MV-4-11 (cell line): ENCODE results near the gene ROCK1.

Source experiments
- DNase-seq: peaks from one replicate; lab custom pipeline; 2025; lab: John Stamatoyannopoulos, UW

The ROCK1 gene

DNA sequence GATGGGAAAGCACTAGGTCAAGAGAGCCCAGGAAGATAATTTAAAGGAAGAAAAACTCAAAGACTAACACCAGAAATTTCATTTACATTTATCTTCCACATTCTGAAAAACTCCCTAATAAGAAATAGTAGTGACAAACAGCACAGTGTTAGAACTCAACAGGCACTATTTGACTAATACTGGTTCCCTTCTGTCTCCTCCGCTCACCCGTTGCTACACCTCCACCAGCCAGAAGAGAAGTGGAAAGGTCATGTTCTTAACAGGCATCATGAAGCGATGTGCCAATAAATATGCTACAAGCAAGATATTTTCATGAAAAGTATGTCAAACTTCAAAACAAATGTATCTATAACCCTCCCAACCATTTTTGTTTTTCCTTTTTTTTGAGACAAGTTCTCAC lies 5.7 kb downstream of the ROCK1 start:
- no peak for DNase-seq

DNA sequence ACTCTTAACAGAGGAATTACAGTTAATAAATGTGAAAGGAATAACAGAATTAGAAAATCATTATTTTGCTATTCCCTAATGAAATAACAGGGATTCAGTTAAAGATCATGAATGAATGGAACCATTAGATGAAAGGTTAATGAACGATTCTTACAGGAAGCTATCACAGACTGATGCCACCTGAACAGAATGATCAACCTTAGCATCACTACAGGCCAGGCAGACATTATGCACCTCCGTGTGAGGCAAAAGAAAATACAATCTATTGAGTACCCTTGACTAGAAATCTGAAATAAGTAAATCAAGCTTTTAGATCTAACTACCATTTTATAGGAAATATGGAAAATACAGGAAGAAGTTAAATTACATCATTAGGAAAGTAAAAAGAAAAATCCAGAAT lies 10.4 kb downstream of the ROCK1 start:
- no peak for DNase-seq

DNA sequence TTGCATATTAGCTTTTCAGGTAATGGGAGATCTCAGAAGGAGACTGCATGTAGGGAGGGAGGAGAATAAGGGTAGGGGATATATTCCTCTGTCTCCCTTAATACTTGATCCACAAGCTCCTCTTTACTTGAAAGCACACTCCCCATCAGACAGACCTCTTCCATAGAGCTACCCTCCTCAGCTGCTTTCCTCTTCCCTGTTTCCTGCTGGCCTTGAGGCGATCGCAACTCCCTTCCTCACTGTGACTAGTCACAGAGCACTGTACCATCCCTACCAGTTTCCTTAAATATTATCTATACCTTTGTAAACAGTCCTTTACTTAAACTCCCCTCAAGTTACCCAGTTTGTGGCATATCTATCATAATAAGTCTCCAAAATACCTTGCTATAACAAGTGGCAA lies 10.9 kb downstream of the ROCK1 start:
- DNase-seq, result no peak

DNA sequence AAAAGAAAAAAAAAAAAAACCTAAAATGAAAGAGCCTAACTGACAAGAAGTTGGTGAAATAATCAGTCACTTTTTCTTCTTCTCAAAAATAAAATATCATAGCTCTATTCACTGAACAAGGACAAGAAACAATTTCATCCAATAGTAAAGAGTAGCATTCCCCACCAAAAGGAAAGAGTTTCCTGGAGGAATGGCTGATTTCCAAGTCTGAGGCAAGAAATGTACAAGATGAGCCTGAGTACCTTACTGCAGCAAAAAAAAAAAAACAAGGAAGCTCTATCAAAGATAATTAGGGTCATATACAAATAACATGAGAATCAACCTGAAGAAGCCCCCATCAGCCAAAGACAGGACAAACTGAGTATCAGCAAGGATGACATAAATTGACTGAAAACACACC lies 11.5 kb downstream of the ROCK1 start:
- no peak for DNase-seq

DNA sequence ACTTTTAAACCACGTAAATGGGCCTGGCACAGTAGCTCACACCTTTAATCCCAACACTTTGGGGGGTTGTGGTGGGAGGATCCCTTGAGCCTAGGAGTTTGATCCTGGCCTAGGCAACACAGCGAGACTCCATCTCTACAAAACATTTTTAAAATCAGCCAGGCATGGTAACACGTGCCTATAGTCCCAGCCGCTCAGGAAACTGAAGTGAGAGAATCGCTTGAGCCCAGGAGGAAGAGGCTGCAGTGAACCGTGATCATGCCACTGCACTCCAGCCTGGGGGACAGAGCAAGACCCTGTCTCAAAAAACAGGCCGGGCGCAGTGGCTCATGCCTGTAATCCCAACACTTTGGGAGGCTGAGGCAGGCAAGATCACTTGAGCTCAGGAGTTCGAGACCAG lies 12.2 kb downstream of the ROCK1 start:
- DNase-seq, result no peak

DNA sequence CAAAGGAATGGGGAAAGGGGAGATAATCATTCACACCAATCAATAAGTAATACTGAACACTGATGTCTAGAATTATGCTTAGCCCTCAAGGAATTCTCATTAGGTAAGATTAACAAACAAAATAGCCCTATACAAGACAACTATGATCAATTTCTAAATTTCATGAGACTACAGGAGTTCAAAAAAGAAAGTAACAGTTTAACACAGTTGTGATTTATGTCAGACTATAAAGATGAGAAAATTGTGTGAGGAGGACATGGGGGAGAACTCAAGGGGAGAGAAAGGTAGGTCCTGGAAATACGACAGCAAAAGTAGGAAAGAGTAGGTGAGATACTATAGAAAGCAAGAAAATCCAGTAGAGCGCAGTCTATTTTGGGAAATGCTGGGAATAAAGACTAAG lies 14.9 kb downstream of the ROCK1 start:
- DNase-seq, result no peak

DNA sequence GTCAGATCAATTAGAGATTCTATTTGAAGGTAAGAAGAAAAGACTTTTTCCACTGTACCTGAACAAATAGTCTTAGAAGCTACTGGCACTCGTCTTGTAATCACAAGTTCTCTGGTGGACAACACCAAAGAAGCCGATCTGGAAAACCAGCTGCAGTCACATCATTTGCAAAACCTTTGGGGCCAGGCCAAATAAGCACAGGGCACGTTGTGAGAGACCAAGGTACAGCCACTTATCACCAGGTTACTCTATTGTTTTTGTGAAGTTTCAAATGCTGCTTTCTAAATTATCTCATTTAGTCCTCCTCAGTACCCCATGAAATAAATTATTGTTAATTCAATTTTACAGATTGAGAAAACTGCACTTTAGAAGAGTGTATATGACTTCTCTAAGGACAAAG lies 18.5 kb downstream of the ROCK1 start:
- DNase-seq, result no peak

DNA sequence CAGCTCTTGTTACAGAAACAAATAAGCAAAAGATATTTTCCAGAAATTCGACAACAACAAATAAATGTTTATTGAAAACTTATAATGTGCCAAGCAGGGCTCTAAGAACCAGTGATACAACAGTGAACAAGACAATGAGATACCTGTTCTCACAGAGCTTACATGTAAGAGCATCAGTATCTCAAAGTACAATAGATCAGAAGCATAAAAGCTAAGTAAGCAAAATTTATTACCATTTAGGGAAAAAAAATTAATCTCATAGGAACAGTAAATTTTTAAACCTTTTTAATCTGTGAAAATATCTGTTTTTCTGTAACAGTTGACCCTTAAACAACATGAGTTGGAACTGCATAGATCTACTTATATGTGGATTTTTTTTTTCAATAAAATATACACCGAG lies 20.9 kb downstream of the ROCK1 start:
- DNase-seq, result no peak

DNA sequence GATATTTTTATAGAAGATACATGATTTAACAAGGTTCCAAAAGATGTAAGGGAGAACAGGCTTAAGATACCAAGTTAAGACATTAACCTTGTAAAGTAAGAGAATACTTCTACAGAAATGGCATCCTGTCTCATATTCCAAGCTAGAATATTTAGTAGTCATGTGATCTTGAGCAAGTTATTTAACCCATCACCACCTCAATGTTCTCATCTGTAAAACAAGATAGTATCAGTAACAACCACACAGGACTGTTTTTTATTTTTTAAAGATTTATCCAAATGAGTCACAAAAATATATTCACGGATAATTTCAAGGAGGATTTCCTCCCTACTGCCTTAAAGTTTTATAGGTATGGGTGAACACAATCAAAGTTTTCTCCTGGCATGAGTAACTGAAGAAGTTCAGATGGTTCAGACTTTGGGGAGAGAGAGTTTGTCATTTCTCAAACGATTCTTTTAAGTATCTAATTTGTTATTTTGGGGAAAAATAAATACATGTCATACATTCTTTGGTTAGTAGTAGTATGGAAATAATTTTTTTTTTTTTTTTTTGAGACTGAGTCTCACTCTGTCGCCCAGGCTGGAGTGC lies 25.9 kb downstream of the ROCK1 start:
- no peak for DNase-seq

DNA sequence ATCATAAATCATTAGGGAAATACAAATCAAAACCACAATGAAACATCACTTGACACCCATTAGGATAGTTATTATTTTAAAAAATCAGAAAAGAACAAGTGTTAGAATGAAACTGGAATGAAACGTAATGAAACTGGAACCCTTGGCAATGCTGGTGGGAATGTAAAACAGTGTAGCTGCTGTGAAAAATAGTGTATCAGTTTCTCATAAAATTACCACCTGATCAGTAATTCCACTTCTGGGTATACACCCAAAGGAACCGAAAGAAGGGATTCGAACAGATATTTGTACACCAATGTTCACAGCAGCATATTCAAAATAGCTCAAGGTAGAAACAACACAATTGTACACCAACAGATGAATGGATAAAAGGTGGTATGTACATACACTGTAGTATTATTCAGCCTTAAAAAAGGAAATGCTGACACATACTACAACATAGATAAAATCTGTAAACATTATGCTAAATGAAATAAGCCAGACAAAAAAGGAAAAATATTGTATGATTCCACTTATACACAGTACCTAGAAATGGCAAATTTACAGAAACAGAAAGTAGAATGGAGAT lies 27.0 kb downstream of the ROCK1 start:
- no peak for DNase-seq

DNA sequence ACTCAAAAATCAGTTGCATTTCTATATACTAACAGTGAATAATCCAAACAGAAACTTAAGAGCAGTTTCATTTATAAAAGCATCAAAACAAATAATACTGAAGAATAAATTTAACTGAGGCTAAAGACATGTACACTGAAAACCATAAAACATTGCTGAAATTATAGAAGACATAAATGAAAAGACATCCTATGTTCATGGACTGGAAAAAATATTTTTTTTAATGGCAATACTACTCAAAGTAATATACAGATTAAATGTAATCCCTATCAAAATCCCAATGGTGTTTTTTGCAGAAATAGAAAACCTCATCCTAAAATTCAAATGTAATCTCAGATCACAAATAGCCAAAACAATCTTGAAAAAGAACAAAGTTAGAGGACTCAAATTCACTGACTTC lies 28.6 kb downstream of the ROCK1 start:
- DNase-seq, result no peak

DNA sequence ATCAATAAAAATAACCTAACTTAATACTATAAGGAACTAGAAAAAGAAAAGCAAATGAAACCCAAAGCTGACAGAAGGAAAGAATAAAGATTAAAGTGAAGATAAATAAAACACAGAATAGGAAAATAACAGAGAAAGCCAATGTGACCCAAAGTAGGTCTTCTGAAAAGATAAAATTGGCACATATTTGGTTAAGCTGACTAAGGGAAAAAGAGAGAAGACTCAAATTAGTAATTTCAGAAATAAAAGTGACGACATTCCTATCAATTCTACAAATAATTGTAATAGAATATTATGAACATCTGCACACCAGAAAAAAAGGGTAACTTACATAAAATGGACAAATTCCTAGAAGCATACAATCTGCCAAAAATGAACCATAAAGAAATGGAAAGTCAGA lies 30.2 kb downstream of the ROCK1 start:
- no peak for DNase-seq

DNA sequence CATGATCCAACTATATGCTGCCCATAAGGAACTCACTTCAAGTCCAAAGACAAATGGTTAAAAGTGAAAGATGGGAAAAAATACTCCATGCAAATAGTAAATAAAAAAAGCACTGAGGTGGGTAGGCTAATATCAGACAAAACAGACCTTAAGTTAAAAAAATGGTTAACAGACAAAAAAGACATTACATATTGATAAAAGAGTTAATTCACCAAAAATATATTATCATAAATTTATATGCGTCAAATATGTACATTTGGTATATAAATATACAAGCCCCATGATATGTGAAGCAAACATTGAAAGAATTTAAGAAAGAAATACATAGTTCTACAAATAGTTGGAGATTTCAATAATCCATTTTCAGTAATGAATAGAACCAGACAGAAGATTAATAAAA lies 31.0 kb downstream of the ROCK1 start:
- no peak for DNase-seq

DNA sequence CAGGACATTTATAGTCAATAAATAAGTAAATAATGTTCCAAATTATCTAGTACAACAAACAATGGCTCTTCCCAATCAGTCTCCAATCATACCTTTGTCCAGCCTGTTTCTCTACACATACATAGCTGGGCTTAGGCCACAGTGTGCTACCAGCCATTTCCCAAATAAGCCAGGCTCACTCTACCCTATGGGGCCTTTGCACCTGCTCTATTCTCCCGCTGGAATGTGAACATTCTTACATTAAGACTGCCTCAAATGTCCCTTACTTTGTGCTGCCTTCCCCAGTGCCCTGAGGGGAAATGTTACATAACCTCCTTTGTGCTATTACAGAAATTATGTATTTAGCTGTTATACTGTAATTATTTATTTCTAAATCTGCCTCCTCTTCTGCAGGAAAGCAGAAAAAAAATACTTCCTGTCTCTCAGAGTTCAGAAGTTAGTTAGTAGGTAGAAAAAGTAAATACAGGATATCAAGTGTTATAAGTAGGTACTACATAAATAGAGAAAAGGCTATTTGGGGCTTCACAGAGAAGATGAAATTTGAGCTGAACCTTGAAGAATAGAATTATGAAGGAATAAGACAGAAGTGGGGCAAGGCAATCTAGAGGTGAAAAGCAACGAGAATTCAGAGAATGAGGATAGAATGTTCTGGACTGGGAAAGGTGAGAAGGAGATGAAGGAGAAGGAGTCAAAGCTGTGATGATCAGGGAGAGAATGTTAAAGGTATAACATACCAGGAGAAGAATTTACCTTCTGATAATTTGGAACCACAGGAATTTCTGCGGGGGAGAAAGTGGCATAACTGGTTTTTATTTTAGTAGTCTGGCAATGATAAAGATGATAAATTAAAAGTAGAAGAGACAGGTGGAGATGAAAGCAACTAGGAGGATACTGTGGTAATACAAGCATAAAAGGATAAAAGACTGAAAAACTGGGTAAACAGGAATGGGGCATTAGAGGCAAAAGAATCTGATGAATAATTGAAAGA lies 37.0 kb downstream of the ROCK1 start:
- no peak for DNase-seq

DNA sequence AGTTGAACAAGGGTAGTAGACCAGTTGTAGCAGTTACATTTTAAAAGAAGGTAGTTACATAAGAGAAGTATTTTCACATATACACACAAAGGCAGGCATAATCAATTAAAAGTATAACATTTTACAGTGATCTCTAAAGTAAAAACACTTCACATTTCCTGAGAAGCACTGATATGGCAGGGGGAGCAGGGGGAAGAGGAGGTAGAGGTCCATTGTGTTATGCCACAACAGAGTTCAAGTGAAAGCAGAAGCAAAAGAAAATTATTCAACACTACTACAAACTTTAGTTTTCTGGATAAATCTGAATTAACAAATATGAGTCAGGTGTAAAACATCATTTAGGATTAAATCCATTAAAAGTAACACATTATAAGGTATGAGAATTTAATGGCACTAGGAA lies 38.4 kb downstream of the ROCK1 start:
- no peak for DNase-seq

DNA sequence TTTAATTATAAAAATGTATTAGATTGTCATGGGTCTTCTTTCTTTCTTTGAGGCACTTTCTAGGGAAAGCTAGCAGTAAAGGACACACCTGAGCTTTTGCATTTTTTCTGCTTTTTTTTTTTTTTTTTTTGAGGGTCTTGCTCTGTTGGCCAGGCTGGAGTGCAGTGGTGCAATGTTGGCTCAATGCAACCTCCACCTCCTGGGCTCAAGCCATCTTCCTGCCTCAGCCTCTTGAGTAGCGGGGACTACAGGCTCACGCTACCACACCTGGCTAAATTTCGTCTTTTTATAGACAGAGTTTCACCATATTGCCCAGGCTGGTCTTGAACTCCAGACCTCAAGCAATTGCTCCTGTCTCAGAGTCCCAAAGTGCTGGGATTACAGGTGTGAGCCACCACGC lies 40.5 kb downstream of the ROCK1 start:
- DNase-seq, result no peak

DNA sequence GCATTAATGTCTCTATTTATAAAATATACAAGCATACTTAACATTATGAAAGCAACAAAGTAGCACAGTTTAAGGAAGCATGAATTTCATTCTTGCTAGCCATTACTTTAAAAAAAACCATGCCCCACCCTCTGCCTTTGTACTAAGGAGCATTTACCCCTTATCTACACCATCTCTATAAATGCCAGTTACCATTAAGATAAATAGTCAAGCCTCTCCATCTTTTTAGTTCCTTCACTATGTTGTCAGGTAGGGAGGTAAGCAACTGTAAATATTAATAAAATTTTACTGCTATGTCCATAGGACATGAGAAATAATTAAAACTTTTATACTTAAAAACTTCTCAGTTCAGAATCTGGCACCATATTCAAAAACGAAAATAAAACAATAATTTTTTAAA lies 42.1 kb downstream of the ROCK1 start:
- DNase-seq, result peak; percentile 3

DNA sequence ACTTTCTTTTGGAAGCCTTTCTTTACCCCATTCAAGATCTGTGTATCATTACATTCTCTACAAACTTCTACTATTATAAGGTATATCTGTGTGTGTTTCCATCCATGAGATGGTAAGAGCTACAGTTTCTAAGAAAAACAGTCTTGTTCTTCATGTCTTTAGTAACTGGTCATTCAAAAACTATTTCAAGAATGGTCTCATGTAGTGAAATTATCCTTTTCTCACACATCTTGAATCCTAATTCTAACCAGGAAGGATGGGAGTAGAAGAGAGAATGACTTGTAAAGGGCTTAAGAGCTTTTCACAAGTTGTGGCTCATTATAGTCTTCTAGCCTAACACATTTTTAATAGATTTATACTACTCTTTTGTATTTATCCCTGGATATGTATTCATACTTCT lies 47.3 kb downstream of the ROCK1 start:
- no peak for DNase-seq

DNA sequence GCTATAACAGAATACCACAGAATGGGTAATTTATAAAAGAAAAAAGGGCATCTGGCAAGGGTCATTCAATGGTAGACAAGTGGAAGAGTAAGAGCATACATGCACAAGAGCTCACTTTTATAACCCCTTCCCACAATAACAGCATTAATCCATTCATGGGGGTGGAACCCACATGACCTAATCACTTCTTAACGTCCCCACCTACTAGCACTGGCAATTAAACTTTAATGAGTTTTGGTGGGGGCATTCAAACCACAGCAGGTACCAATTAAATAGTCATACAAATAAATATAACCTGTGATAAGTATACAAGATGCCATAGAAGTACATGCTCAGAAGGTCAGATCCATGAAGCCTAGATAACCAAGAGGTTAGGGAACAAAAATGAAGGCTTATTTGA lies 48.6 kb downstream of the ROCK1 start:
- no peak for DNase-seq

DNA sequence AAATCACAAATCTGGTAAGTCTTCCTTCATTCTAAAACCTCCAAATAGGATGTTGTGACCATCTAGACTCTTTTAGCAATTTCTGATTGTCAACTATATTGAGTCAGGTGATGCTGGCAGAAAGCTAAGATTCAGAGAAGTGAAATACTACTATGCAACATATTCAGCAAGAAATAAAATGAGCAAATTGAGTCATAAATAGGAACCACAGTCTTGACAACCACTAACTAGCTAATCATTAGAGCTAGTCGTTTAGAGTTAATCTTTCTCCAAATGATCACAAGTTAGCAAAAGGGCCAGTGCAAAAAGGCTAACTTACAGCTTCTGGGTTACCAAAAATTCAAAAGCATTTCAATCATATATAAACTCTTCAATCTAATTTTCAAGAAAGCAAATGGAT lies 54.5 kb downstream of the ROCK1 start:
- no peak for DNase-seq

DNA sequence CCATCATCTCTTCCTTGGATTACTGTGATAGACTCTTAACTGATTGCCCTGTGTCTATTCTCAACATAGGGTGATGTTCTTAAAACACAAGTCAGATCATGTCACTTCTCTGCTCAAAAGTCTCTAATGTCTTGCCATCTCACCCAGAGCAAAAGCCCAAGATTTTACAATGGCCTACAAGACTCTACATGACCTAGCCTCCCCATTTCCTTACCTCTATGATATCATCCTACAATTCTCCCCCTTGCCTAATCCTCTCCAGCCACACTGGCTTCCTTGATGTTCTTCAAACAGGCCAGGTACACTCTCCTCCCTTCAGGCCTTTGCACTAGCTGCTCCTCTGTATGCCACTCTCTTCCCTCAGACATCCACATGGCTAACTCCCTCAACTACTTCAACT lies 55.1 kb downstream of the ROCK1 start:
- no peak for DNase-seq

DNA sequence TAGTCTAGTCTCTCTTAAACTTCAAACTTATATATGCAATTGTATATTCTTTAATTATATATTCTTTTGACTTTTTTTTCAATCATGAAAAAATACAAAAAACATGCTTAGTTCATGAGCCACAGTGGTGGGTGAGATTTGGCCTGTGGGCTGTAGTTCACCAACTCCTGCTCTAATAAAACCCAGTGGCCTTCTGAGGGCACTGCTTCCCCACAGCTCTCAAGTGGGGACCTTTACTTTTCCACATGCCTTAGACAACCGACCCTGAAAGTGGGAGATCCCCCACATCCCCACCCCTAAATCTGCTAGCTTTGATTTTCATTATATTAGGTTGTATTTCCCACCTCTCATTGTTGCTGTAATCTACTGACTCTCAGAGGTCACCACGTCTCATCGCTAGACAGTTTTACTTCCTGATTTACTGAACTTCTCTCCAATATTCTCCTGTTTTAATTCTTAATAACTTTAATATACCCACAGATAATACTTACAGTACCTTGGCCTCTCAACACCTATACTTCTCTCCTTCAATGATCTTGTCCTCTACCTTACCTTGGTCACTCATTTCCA lies 57.3 kb downstream of the ROCK1 start:
- DNase-seq, result peak; percentile 32

DNA sequence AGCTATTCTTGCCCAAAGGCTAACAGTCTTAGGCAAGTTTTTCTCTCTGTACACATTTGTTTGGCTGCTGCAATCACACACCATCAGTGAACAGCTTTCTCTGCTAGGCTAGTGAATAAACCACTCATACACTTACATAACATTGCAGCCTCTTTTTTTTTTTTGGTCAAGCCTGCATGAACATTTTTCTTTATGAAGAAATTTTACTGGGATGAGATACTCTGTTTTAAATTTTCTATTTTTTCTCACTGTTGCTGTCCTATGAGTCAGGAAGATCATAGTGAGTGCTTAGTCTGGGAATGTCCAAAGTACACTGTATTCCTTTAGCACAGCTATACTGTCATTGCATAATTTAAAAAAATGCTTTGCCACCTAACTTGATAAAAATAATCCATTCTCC lies 58.5 kb downstream of the ROCK1 start:
- no peak for DNase-seq
